GM13977 (cell line): Measurements from ENCODE around the gene SATL1.

Experiments used
- DNase-seq: peaks from one replicate; pipeline ENCODE4 v3.0.0; 2012; ENCODE audit warnings: low spot score
- in situ Hi-C: fragments of 300-500 bp; cut with MboI; formaldehyde crosslinking; loops from one replicate; pipeline ENCODE4 v1.12.0; 2022; ENCODE audit warnings: low sequenced_read_pairs, low pct_unique_long_range_greater_than_20kb, mixed read lengths, inconsistent platforms; ENCODE audit not compliant: unreplicated experiment
- TF ChIP-seq, protein P1 (sequence below): IDR thresholded peaks from 2 replicates; pipeline ENCODE4 v1.5.1; 2012; ENCODE audit warnings: mild to moderate bottlenecking, control low read depth; ENCODE audit not compliant: insufficient read depth; ENCODE audit errors: extremely low read depth, missing control alignments

SATL1 gene

DNA sequence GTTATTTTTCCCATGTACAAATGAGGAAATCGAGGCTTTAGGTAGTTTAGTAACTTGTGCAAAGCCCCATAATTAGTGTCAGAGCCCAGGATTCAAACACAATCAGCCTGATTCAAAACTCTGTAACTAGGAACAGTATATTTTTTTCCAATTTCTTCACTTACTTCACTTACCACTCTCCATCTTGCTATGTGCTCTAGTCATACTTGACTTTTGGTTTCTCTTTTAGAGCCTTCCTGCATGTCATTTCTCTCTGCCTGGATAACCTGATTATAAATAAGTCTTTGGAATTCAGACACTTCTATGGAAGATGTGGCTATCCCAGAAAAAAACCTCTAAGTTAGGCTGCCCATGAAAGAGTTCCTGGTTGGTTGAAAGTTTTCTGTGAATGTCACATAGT, 22.2 kb downstream of the SATL1 start:
- TF ChIP-seq, protein P1, sequence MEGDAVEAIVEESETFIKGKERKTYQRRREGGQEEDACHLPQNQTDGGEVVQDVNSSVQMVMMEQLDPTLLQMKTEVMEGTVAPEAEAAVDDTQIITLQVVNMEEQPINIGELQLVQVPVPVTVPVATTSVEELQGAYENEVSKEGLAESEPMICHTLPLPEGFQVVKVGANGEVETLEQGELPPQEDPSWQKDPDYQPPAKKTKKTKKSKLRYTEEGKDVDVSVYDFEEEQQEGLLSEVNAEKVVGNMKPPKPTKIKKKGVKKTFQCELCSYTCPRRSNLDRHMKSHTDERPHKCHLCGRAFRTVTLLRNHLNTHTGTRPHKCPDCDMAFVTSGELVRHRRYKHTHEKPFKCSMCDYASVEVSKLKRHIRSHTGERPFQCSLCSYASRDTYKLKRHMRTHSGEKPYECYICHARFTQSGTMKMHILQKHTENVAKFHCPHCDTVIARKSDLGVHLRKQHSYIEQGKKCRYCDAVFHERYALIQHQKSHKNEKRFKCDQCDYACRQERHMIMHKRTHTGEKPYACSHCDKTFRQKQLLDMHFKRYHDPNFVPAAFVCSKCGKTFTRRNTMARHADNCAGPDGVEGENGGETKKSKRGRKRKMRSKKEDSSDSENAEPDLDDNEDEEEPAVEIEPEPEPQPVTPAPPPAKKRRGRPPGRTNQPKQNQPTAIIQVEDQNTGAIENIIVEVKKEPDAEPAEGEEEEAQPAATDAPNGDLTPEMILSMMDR = no peak
- DNase-seq = no peak
- in situ Hi-C loops = no loop called here

DNA sequence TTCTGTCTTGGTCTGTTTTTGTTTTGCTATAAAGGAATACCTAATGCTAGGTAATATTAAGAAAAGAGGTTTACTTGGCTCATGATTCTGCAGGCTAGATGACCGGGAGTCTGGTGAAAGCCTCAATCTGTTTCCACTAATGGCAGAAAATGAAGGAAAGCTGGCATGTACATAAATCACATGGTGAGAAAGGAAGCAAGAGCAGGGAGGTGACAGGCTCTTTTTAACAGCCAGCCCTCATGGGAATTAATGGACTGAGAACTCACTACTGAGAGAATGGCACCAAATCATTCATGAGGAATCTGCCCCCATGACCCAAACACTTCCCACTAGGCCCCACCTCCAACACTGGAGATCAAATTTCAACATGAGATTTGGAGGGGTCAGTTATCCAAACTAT, 27.6 kb downstream of the SATL1 start:
- TF ChIP-seq, protein P1 = no peak
- in situ Hi-C loops = no loop called here
- DNase-seq = no peak

DNA sequence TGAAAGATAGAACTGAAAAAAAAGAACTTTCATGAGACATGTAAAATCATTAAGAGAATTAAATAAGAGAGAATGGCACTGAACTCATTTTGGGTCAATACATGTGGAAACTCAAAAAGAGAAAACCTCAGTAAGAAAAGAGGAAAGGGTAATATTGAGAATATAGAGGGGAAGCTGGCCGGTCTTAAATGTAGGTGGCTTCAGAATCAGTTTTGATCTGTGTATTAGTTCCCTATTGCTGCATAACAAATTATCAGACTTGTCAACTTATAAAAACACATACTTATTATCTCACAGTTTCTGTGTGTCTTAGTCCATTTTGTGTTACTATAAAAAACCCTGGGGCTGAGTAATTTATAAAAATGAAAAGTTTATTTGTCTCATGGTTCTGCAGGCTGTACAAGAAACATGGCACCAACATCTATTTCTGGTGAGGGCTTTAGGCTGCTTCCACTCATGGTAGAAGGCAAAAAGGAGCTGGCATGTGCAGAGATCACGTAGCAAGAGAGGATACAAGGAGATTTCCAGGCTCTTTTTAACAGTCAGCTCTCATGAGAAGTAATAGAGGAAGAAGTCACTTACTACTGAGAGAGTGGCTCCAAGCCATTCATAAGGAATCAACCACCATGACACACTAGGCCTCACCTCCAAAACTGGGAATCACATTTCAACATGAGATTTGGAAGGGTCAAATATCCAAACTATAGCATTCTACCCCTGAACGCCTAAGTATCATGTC, 29.6 kb downstream of the SATL1 start:
- DNase-seq = no peak
- in situ Hi-C loops = no loop called here
- TF ChIP-seq, protein P1 = no peak

DNA sequence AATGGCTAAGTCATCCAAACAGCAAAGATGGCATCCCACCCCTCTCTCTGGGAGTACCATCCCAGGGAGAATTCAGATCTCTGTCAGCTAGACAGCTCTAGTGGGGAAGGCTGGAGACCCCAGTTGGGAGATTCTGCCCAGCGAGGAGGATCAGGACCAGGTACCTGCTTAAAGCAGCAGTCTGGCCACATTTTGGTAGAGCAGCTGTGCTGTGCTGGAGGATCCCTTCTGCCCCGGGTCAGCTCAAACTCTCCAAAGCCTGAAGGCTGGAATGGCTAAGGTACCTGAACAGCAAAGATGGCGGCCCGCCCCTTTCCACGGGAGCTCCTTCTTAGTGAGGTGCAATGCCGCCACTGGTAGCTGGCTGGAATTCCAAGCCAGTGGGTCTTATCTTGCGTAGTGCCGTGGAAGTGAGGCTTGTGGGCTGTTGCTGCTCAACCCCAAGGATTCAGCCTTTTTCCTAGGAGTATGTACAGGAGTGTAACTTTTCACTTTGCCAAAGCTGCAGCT, 40.1 kb downstream of the SATL1 start:
- TF ChIP-seq, protein P1 = no peak
- in situ Hi-C loops = no loop called here
- DNase-seq = no peak

DNA sequence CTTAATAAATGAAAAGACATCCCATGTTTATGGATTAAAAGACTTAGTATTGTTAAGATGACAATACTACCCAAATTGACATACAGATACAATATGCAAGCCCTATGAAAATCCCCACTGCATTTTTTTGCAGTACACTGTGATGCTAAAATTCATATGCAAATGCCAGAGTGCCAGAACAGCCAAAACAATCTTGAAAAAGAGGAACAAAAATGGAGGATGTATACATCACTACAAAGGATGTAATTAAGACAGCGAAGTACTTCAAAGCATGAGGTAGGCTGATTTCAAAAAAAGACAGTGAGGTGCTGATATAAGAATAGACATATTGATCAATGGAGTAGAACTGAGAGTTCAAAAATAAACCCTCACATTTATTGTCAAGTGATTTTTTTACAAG, 47.3 kb downstream of the SATL1 start:
- no peak for DNase-seq
- TF ChIP-seq, protein P1 = no peak
- in situ Hi-C loops = no loop called here

DNA sequence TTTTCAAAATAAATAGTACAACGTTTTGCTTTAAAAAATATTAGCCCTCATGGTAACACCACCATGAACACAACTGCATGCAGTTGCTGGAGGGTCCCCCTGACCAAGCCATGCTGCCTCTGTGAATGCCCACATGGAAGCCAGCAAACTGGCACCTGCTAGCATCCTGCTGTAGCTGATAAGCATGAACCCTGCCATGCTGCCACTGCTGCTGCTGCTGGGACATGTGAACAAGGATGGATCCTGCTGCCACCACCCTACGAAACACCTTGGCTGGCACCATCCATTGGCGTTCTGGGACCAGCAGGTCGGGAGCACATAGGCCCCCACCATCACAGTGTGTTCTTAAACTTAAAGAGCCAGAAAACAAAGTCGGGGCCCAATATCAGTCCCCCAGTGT, 83.9 kb downstream of the SATL1 start:
- in situ Hi-C loops = no loop called here
- TF ChIP-seq, protein P1 = no peak
- DNase-seq = no peak
